ENCODE results near the gene FAM124A. TPM values are rescaled to one million over a fixed set of nuclear protein-coding genes. Genes with fewer than 3 reads are reported as not detected.

The FAM124A gene
- total and polyA plus RNA-seq, 10 of the 15 experiments (the other 5 are each of a cell fraction or from before 2014, with no cell fraction given): not detected

DNA sequence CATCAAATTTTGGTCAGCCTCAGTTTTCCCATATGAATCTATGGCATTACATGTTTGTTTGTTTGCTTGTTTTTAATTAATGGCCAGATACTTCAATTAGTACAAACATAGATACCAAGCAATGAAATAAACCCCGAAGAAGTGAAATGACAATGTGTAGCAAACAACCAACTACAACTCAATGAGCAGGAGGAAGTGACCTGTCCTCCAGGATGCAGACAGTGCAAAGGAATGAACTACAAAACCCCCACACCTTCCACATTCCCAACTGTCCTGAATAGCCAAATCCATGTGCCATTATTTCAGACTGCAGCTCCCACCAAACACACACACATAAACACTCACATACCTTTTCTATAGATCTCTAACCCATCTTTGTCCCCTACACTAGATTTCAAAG lies 45.0 kb upstream of the FAM124A start (continued):
- TF ChIP-seq ZNF592 (IDR thresholded peaks at IDR 0.05): no peak
- TF ChIP-seq KLF5 (IDR thresholded peaks at IDR 0.05; ENCODE audit: partially characterized antibody): no peak
- no peak for TF ChIP-seq NRF1 (conservative IDR thresholded peaks at IDR 0.05; ENCODE audit: low read depth, low read length)
- no peak for TF ChIP-seq RUNX3 (IDR thresholded peaks at IDR 0.05; ENCODE audit: low read length)
- TF ChIP-seq, protein P1, sequence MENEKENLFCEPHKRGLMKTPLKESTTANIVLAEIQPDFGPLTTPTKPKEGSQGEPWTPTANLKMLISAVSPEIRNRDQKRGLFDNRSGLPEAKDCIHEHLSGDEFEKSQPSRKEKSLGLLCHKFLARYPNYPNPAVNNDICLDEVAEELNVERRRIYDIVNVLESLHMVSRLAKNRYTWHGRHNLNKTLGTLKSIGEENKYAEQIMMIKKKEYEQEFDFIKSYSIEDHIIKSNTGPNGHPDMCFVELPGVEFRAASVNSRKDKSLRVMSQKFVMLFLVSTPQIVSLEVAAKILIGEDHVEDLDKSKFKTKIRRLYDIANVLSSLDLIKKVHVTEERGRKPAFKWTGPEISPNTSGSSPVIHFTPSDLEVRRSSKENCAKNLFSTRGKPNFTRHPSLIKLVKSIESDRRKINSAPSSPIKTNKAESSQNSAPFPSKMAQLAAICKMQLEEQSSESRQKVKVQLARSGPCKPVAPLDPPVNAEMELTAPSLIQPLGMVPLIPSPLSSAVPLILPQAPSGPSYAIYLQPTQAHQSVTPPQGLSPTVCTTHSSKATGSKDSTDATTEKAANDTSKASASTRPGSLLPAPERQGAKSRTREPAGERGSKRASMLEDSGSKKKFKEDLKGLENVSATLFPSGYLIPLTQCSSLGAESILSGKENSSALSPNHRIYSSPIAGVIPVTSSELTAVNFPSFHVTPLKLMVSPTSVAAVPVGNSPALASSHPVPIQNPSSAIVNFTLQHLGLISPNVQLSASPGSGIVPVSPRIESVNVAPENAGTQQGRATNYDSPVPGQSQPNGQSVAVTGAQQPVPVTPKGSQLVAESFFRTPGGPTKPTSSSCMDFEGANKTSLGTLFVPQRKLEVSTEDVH (IDR thresholded peaks at IDR 0.05; ENCODE audit: low read depth, partially characterized antibody): no peak
- TF ChIP-seq HDAC2 (IDR thresholded peaks at IDR 0.05): no peak
- no peak for TF ChIP-seq ZNF24 (IDR thresholded peaks at IDR 0.05)
- no peak for TF ChIP-seq CEBPZ (IDR thresholded peaks at IDR 0.05; ENCODE audit: low read depth, low read length)
- TF ChIP-seq POLR2AphosphoS2 (IDR thresholded peaks at IDR 0.05; ENCODE audit: low read depth, low read length): no peak
- TF ChIP-seq RELB (IDR thresholded peaks at IDR 0.05; ENCODE audit: low read depth): no peak
- no peak for TF ChIP-seq PML (IDR thresholded peaks at IDR 0.05; ENCODE audit: low read length)
- no peak for TF ChIP-seq TCF3 (IDR thresholded peaks at IDR 0.05; ENCODE audit: borderline replicate concordance, insufficient read depth, low read depth, low read length)
- TF ChIP-seq SMAD5 (IDR thresholded peaks at IDR 0.05; ENCODE audit: low read depth): no peak

Data from GM12878 (cell line).